OCI-LY3 (cell line): ENCODE results near the gene CYFIP2.

Source experiments
- H2AFZ ChIP-seq: fragments of 200-600, 300-600 bp; shearing (Covaris generic); 2 replicates; pipeline ENCODE4 v1.6.0; 2014; ENCODE audit warnings: antibody characterized with exemption, low read depth, low read length
- H3K27ac ChIP-seq: fragments of 200-600, 300-600 bp; sonication (generic); 2 replicates; pipeline ENCODE4 v1.5.1; 2014; ENCODE audit warnings: mild to moderate bottlenecking, low read length, moderate library complexity, mixed read lengths
- H3K27me3 ChIP-seq: fragments of 200-600, 300-600 bp; sonication (generic); 2 replicates; pipeline ENCODE4 v1.6.1; 2014; ENCODE audit warnings: low read depth, low read length, mixed read lengths
- H3K36me3 ChIP-seq: fragments of 200-600, 300-600 bp; sonication (generic); replicated peaks from 2 replicates; pipeline ENCODE3; 2014; ENCODE audit warnings: low read depth, low read length, mixed read lengths
- H3K4me1 ChIP-seq: fragments of 300-600, 200-600 bp; sonication (generic); 2 replicates; pipeline ENCODE4 v1.6.1; 2014; ENCODE audit warnings: low read length, mixed read lengths
- H3K4me2 ChIP-seq: fragments of 200-600, 300-600 bp; sonication (generic); 2 replicates; pipeline ENCODE4 v1.6.1; 2014; ENCODE audit warnings: low read length, mixed read lengths
- H3K4me3 ChIP-seq: fragments of 300-600, 200-600 bp; sonication (generic); 2 replicates; pipeline ENCODE4 v1.5.1; 2014; ENCODE audit warnings: antibody characterized with exemption, mild to moderate bottlenecking, low read length, moderate library complexity
- H3K79me2 ChIP-seq: fragments of 300-600, 200-600 bp; shearing (Covaris generic); 2 replicates; pipeline ENCODE4 v1.6.1; 2014; ENCODE audit warnings: mild to moderate bottlenecking, low read length, mixed read lengths
- H3K9ac ChIP-seq: fragments of 300-600, 200-600 bp; shearing (Covaris generic); 2 replicates; pipeline ENCODE4 v1.6.0; 2014; ENCODE audit warnings: mild to moderate bottlenecking, low read length, moderate library complexity
- H3K9me3 ChIP-seq: fragments of 200-600, 300-600 bp; shearing (Covaris generic); 2 replicates; pipeline ENCODE4 v1.6.1; 2014; ENCODE audit warnings: low read length, mixed read lengths; ENCODE audit not compliant: insufficient read depth
- H4K20me1 ChIP-seq: fragments of 200-600, 300-600 bp; sonication (generic); 2 replicates; pipeline ENCODE4 v1.6.1; 2016; ENCODE audit warnings: low read length, mixed read lengths; ENCODE audit not compliant: insufficient read depth
- CTCF ChIP-seq: fragments of 200-600, 300-600 bp; sonication (generic); IDR thresholded peaks from 2 replicates; pipeline ENCODE4 v1.5.1; 2014; ENCODE audit warnings: antibody characterized with exemption, low read length, low read depth
- EZH2phosphoT487 ChIP-seq: fragments of 200-600 bp; shearing (Covaris generic); IDR thresholded peaks from 2 replicates; pipeline ENCODE4 v1.6.1; 2018; ENCODE audit warnings: antibody characterized with exemption, mixed run types, low read depth

The CYFIP2 gene

DNA sequence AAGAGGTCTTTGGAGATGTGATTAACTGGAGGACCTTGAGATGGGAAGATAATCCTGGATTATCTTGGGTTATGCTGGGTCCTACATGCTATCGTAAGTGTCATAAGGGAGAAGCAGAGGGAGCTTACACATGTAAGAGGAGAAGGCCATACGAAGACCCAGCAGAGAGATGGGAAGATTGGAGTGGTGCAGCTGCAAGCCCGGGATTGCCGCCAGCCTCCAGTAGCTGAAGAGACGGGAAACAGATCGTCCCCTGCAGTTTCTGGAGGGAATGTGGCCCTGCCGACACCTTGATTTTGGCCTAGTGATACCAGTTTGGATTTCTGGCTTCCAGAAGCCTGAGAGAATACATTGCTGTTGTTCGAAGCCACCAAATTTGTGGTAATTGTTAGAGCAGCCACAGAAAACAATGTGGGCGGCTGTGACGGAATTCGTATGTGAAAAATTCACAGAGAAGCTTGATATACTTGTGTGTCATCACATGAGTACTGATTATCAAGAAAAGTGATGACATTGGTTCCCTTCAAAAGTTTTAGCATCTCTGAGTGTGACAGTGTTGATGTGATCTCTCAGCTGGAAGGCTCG, 86.9 kb downstream of the CYFIP2 start:
- H3K4me3 ChIP-seq: no peak overlapping the region
- TF ChIP-seq CTCF (no peak), EZH2phosphoT487 (no peak)
- no peaks in the 10 kb centered on the region for H3K9me3 ChIP-seq
- H3K27me3 ChIP-seq: no peaks in the 10 kb centered on the region
- H4K20me1 ChIP-seq: no peaks in the 10 kb centered on the region
- no peak overlapping the region for H3K4me2 ChIP-seq
- H3K9ac ChIP-seq: no peak overlapping the region
- peaks cover 12% of the 10 kb centered on the region for H3K4me1 ChIP-seq
- H3K79me2 ChIP-seq: no peaks in the 10 kb centered on the region
- H3K36me3 ChIP-seq: peaks cover 2% of the 10 kb centered on the region
- no peak overlapping the region for H2AFZ ChIP-seq
- H3K27ac ChIP-seq: no peak overlapping the region

- H2AFZ ChIP-seq: no peak overlapping the region
- TF ChIP-seq EZH2phosphoT487 (no peak), CTCF (peak; percentile 20; the same call in 1 of the 2 replicates)
- H3K27me3 ChIP-seq: no peaks in the 10 kb centered on the region
- no peak overlapping the region for H3K27ac ChIP-seq
- H4K20me1 ChIP-seq: no peaks in the 10 kb centered on the region
- no peak overlapping the region for H3K4me3 ChIP-seq
- H3K9ac ChIP-seq: no peak overlapping the region
- no peaks in the 10 kb centered on the region for H3K79me2 ChIP-seq
- no peak overlapping the region for H3K4me2 ChIP-seq
- H3K36me3 ChIP-seq: peaks cover 5% of the 10 kb centered on the region
- H3K9me3 ChIP-seq: no peaks in the 10 kb centered on the region
- H3K4me1 ChIP-seq: peaks cover 12% of the 10 kb centered on the region
Measured at GRCh38 chr5:157354800-157355199, 88.9 kb downstream of the CYFIP2 start.

GRCh38 chr5:157356576-157356975, 90.7 kb downstream of the CYFIP2 start:
- Histone ChIP-seq H3K36me3 (peaks cover 8% of the 10 kb centered on the region), H3K4me2 (no peak overlapping the region), H3K4me1 (peaks cover 2% of the 10 kb centered on the region), H3K9me3 (no peaks in the 10 kb centered on the region), H3K27me3 (no peaks in the 10 kb centered on the region), H4K20me1 (no peaks in the 10 kb centered on the region), H3K9ac (no peak overlapping the region), H3K4me3 (no peak overlapping the region), H3K27ac (no peak overlapping the region), H2AFZ (no peak overlapping the region), H3K79me2 (no peaks in the 10 kb centered on the region)
- no peak for TF ChIP-seq CTCF
- TF ChIP-seq EZH2phosphoT487: no peak

GRCh38 chr5:157357823-157358222, 91.9 kb downstream of the CYFIP2 start:
- no peaks in the 10 kb centered on the region for H3K27me3 ChIP-seq
- peaks cover 9% of the 10 kb centered on the region for H3K36me3 ChIP-seq
- no peak overlapping the region for H3K9ac ChIP-seq
- H3K4me1 ChIP-seq: no peaks in the 10 kb centered on the region
- H4K20me1 ChIP-seq: no peaks in the 10 kb centered on the region
- TF ChIP-seq CTCF (no peak), EZH2phosphoT487 (no peak)
- no peaks in the 10 kb centered on the region for H3K79me2 ChIP-seq
- no peak overlapping the region for H3K27ac ChIP-seq
- no peaks in the 10 kb centered on the region for H3K9me3 ChIP-seq
- no peak overlapping the region for H3K4me3 ChIP-seq
- no peak overlapping the region for H2AFZ ChIP-seq
- H3K4me2 ChIP-seq: no peak overlapping the region
